Measurements from ENCODE around the gene MSL1. TPM values are rescaled to one million over a fixed set of nuclear protein-coding genes. Genes with fewer than 3 reads are reported as not detected.
A peak's percentile ranks its signal among the peaks of the same experiment; 100 is the strongest.

Gene MSL1
- total RNA-seq, 1 donor from 2014 or later: 39.8 TPM

DNA sequence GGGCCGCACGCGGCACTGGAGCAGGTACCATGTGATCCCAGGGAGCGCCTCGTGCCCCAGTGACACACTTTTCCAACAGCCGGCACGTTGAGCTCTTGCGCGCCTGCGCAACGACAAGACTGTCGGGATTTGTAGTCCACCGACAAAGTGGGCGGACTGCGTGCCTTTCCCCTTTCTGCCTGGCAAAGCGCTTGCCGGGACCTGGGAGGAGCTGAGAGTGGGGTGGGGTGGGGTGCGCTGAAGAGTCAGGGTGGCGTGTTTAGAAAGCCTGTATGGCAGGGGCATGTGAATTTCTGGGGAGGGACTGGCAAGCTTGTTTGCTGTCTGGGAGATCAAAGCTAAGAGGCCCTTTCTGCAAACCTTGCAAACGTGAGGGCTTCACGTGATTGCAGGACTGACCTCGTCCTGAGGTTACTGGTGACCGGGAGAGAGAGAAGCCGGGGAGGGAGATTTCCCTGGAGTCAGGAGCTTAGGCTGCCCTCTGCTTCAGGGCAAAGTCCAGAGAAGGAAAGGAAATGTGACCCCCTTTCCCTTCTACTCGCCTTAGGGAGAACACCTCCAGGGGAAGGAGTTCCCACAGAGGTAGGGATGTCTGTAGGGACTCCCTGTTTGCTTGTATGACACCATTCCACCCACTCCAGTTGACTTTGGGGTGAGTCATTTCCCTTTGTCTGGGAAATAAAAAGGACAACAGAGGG is 21.0 kb upstream of the MSL1 start:
- Histone ChIP-seq H3K4me1 (peaks cover 90% of the 10 kb centered on the region), H3K9me3 (replicated peaks) (no peaks in the 10 kb centered on the region), H3K36me3 (peaks cover 19% of the 10 kb centered on the region), H3K27me3 (ENCODE audit: low read depth) (no peaks in the 10 kb centered on the region), H3K27ac (replicated peaks) (peak overlapping the region; percentile 100), H3K4me3 (peak overlapping the region; percentile 98)
- DNase-seq: peak; percentile 99
- intact Hi-C loops (cut with micrococcal nuclease): no loop called here
- no peak for TF ChIP-seq CTCF (IDR thresholded peaks at IDR 0.05; ENCODE audit: borderline replicate concordance)

DNA sequence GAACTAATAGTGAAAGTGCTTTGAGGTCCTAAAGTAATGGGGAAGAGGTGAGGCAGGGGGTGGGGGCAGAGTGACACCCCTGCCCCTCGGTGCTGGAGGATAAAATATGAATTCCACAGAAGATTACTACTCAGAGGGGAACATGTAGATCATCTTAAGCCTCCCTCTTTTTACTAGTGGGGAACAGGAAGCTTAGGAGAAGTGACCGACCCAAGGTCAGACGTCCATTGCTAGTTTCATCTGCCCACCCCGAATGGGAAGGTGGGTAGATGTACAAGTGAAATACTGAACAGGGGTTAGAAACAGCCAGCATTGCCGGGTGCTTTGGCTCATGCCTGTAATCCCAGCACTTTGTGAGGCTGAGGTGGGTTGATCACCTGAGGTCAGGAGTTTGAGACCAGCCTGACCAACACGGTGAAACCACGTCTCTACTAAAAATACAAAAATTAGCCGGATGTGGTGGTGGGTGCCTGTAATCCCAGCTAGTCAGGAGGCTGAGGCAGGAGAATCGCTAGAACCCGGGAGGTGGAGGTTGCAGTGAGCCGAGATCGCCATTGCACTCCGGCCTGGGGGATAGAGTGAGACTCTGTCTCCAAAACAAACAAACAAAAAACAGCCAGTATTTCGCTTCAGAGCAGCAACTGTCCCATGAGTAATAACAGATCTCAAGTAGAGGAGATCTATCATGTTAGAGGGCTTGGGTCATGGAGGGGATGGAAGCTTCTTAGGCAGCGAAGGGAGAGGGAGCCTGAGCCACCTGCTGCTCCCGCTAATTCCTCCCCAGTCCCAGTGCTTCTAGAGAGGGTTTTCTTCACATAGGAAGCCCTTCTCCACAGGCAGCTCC is 20.2 kb upstream of the MSL1 start:
- peak; percentile 15 for DNase-seq
- peak overlapping the region; percentile 100 for H3K27ac ChIP-seq (replicated peaks)
- peaks cover 12% of the 10 kb centered on the region for H3K36me3 ChIP-seq
- intact Hi-C loops (cut with micrococcal nuclease): no loop called here
- peak overlapping the region; percentile 98 for H3K4me3 ChIP-seq
- peaks cover 90% of the 10 kb centered on the region for H3K4me1 ChIP-seq
- no peak for TF ChIP-seq CTCF (IDR thresholded peaks at IDR 0.05; ENCODE audit: borderline replicate concordance)
- no peaks in the 10 kb centered on the region for H3K27me3 ChIP-seq (ENCODE audit: low read depth)
- H3K9me3 ChIP-seq (replicated peaks): no peaks in the 10 kb centered on the region

DNA sequence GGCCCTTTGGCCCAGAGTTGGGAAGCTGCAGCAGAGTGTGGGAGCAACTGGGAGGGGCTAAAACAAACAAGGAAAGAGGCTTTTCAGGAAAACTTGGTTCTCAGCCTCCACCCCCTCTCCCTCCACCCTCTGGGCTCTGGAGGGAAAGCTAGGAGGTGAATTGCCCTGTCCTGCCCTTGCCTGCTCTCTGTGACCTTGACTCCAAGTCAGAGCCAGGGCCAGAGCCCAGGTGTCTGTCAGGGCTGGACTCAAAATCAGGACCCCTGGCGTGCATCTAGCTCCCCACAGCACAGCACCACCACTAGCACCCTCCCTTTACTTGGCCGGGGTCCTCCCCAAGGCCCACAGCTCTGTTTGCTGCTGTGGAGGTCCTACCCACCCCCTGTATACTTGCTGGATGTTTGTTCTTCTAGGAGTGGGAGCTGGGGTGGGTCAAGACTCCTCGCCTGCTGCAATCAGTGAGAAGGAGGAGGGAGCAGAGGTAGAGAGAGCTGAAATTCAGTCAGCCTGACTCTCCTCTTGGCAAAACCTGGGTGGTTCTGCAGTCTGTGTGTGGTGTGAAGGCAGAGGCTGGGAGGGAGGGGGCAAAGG is 18.6 kb upstream of the MSL1 start:
- Histone ChIP-seq H3K27me3 (ENCODE audit: low read depth) (no peaks in the 10 kb centered on the region), H3K9me3 (replicated peaks) (no peaks in the 10 kb centered on the region), H3K36me3 (no peaks in the 10 kb centered on the region), H3K4me1 (peaks cover 90% of the 10 kb centered on the region), H3K27ac (replicated peaks) (peak overlapping the region; percentile 100), H3K4me3 (no peak overlapping the region)
- no peak for TF ChIP-seq CTCF (IDR thresholded peaks at IDR 0.05; ENCODE audit: borderline replicate concordance)
- intact Hi-C loops (cut with micrococcal nuclease): no loop called here
- DNase-seq: peak; percentile 14

DNA sequence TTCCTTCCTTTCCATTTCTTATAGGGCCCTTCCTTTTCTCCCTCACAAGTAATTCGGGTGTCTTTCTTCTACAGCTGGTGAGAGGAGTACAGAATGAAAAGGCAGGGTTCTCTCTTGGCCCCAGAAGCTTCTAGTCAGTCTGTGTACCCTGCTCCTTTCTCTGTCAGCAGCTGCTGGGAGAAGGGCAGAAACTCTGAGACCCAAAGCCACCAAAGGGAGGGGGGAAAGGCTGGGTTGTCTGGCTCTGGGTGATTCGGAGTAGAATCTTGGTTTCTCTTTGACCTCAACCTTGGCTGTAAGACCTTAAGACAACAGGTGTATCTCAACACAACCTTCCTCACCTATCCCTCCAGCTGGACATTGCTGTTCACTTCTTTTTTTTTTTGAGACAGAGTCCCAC is 18.1 kb upstream of the MSL1 start:
- intact Hi-C loops (cut with micrococcal nuclease): no loop called here
- Histone ChIP-seq H3K27ac (replicated peaks) (peak overlapping the region; percentile 100), H3K9me3 (replicated peaks) (no peaks in the 10 kb centered on the region), H3K27me3 (ENCODE audit: low read depth) (no peaks in the 10 kb centered on the region), H3K4me3 (no peak overlapping the region), H3K4me1 (peaks cover 90% of the 10 kb centered on the region), H3K36me3 (no peaks in the 10 kb centered on the region)
- DNase-seq: no peak
- no peak for TF ChIP-seq CTCF (IDR thresholded peaks at IDR 0.05; ENCODE audit: borderline replicate concordance)

DNA sequence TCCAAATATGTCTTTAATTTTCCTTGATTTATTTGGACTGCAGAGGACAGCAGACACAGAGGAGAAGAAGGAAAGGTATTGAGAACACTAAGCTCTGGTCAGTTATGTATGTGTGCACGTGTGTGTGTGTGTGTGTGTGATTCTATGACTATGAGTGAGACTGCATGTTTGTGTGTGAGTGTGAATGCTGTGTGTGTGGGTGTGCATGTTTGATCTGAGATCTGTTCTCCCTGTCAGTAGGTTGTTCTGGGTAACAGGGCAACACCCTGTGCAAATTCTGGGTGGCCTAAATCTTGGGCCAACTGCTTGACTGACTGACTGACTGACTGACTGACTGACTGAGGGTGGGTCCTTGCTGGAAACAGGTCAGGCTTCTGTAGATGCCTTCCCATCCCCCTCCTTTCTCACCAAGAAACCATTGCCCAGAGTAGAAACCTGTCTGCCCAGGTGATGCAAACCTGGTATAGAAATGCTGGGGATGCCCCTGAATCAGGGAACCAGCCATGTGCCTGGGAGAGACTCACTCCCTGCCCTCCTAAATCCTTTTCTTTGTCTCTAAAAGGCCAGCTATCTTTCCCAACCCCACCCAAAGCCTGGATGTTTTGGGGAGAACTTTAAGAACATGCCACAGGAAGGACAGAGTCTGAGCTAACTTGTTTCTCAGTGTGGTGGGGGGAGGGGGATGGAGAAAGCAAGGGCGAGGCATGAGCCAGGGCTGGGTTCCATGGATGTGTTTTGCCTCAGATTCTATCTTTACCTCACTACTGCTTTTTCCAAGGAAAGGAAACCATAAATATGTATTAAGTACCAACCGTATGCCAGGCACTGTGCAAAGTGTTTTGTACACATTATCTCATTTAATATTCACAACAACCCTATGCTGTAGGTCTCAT is 16.9 kb upstream of the MSL1 start:
- Histone ChIP-seq H3K36me3 (no peaks in the 10 kb centered on the region), H3K4me1 (peaks cover 95% of the 10 kb centered on the region), H3K27me3 (ENCODE audit: low read depth) (no peaks in the 10 kb centered on the region), H3K9me3 (replicated peaks) (no peaks in the 10 kb centered on the region), H3K4me3 (no peak overlapping the region), H3K27ac (replicated peaks) (peak overlapping the region; percentile 100)
- intact Hi-C loops (cut with micrococcal nuclease): no loop called here
- peak; percentile 12 for DNase-seq
- TF ChIP-seq CTCF (IDR thresholded peaks at IDR 0.05; ENCODE audit: borderline replicate concordance): no peak
